Smooth muscle cell of bladder (primary cell): ENCODE measurements around the gene PTGER3. TPM values are rescaled to one million over a fixed set of nuclear protein-coding genes. Genes with fewer than 3 reads are reported as not detected.

ENCODE experiments used
- total RNA-seq: library from RNA; depleted of rRNA; stranded (reverse); fragments of >200 nt; gene quantifications from 2 replicates; pipeline ENCODE4 v1.2.3, GENCODE V29; 2014

The PTGER3 gene
- total RNA-seq = 3.8 and 10.9 TPM in 2 replicates

GRCh38 chr1:71047635-71048607 lies at the start of gene PTGER3:
TSS of gene PTGER3 (minus strand) at chr1:71047816. CDS start at chr1:71047577, 239 bp downstream.

DNA sequence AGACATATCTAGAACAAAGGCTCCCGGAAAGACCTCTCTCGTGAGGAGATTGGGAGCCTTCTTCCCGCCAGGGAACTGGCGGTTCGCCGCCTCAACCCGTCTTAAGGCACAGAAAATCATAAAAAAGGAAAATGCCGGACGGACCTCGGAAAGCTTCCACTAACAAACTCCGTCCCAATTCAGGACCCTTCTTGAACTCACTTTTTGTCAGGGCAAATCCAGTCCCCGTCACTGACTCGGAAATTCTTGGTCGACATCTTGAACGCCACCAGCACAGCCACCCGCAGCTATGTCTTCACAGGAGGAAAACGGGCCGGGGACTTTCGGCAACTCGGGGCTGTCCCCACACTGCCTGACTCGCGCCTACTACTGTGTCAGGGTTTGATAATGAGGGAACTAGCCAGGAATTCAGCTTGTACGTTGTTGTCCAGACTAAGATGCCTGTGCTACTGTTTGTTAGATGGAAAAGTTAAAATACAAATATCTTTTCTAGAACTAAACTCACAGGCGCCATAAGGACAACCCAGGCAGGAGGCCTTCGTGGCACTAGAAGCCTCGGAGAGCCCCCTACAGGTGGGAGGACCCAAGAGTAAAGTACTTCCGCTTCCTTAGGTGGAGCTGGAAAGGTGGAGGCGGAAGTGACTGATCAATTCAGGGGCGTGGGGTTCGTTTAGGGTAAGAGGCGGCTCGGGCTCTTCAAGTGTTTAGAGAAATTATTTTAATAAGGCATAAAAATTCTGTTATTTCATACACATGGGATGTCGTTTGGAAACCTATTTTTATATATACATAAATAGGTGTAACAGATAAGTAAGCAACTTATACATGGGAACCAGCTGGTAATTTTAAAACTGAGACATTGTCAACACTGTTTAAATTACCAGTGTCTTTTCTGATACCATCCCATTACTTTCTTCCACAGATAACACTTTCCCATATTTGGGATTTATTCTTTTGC lies 33.4 kb upstream of the PTGER3 start, which contains the start of gene ZRANB2:
ZRANB2 (minus strand) TSS at position 297 of the 958 bp plus-strand sequence; CDS start at position 257, 40 bp downstream.

Other genes with a start within 250 kb of the PTGER3 start
- gene ZRANB2, start 33.2 kb upstream of the PTGER3 start, total RNA-seq = 28.2 and 40.5 TPM in 2 replicates